ENCODE measurements around the gene ADAD2.
A peak's percentile ranks its signal among the peaks of the same experiment; 100 is the strongest.

The ADAD2 gene

GRCh38 chr16:84176192-84177053 lies 14.5 kb upstream of the ADAD2 start:
- DNase-seq (ENCODE audit: low read depth in 2 of 2): no peak

GRCh38 chr16:84177741-84178073 lies 13.2 kb upstream of the ADAD2 start:
- no peak for DNase-seq (ENCODE audit: low read depth in 2 of 2)

GRCh38 chr16:84178146-84178765 lies 12.7 kb upstream of the ADAD2 start:
- DNase-seq (ENCODE audit: low read depth in 2 of 2): no peak

GRCh38 chr16:84178892-84179611 lies 11.9 kb upstream of the ADAD2 start:
- no peak for DNase-seq (ENCODE audit: low read depth in 2 of 2)

- DNase-seq (ENCODE audit: low read depth in 2 of 2): no peak
These were observed 11.2 kb upstream of the ADAD2 start for GRCh38 chr16:84179612-84180320.

GRCh38 chr16:84180519-84181140 lies 10.3 kb upstream of the ADAD2 start:
- DNase-seq (ENCODE audit: low read depth in 2 of 2): no peak

GRCh38 chr16:84181144-84181915 lies 9.6 kb upstream of the ADAD2 start:
- DNase-seq (ENCODE audit: low read depth in 2 of 2): no peak

GRCh38 chr16:84182104-84182503 lies 8.9 kb upstream of the ADAD2 start:
- DNase-seq (ENCODE audit: low read depth in 2 of 2): no peak

GRCh38 chr16:84182680-84183571 lies 8.0 kb upstream of the ADAD2 start:
- DNase-seq (ENCODE audit: low read depth in 2 of 2): no peak

GRCh38 chr16:84183572-84183875 lies 7.4 kb upstream of the ADAD2 start:
- DNase-seq (ENCODE audit: low read depth in 2 of 2): no peak

- no peak for DNase-seq (ENCODE audit: low read depth in 2 of 2)
These were observed 6.9 kb upstream of the ADAD2 start for GRCh38 chr16:84183911-84184591.

- DNase-seq (ENCODE audit: low read depth in 2 of 2): no peak
These were observed 6.2 kb upstream of the ADAD2 start for GRCh38 chr16:84184775-84185174.

- DNase-seq (ENCODE audit: low read depth in 2 of 2): peak; percentile 79 to 88
These were observed 4.1 kb upstream of the ADAD2 start, which contains the start of gene TAF1C for GRCh38 chr16:84186685-84187437. TAF1C (minus strand) TSS chr16:84187057; CDS start chr16:84184988, 2,069 bp downstream.

GRCh38 chr16:84191466-84191865 lies 509 bp downstream of the ADAD2 start:
- DNase-seq (ENCODE audit: low read depth in 2 of 2): no peak

- DNase-seq (ENCODE audit: low read depth in 2 of 2): no peak
These were observed 2.5 kb downstream of the ADAD2 start for GRCh38 chr16:84193480-84193879.

- DNase-seq (ENCODE audit: low read depth in 2 of 2): no peak
These were observed 3.1 kb downstream of the ADAD2 start for GRCh38 chr16:84194018-84194417.

- no peak for DNase-seq (ENCODE audit: low read depth in 2 of 2)
These were observed 3.7 kb downstream of the ADAD2 start for GRCh38 chr16:84194470-84195200.
